DND-41 (cell line): ENCODE data around the gene SMAD1.

Source experiments
- ATAC-seq: fragments of 200-7000 bp; cut with Tn5 transposase; 3 replicates; pipeline ENCODE4 v1.9.1; 2021; ENCODE audit warnings: low read depth; ENCODE audit not compliant: insufficient read depth
- DNase-seq: peaks from one replicate; pipeline ENCODE4 v3.0.0-alpha.2; 2020
- H2AFZ ChIP-seq: 2 replicates; pipeline ENCODE4 v1.6.0; 2012; ENCODE audit warnings: low read depth, low read length
- H3K27ac ChIP-seq: 2 replicates; pipeline ENCODE4 v1.5.1; 2012; ENCODE audit warnings: low read length, inconsistent platforms
- H3K27me3 ChIP-seq: fragments of 200-600 bp; sonication (generic); 2 replicates; pipeline ENCODE4 v1.6.0; 2012; ENCODE audit warnings: low read length, mild to moderate bottlenecking, inconsistent platforms; ENCODE audit not compliant: insufficient read depth, poor library complexity
- H3K36me3 ChIP-seq: 2 replicates; pipeline ENCODE4 v1.5.1; 2012; ENCODE audit warnings: low read length, inconsistent platforms; ENCODE audit not compliant: insufficient read depth
- H3K4me1 ChIP-seq: 2 replicates; pipeline ENCODE4 v1.5.1; 2012; ENCODE audit warnings: mild to moderate bottlenecking, low read length; ENCODE audit not compliant: insufficient read depth
- H3K4me2 ChIP-seq: 2 replicates; pipeline ENCODE4 v1.6.0; 2012; ENCODE audit warnings: mild to moderate bottlenecking, moderate library complexity, low read length, inconsistent platforms; ENCODE audit not compliant: insufficient read depth
- H3K4me3 ChIP-seq, 2 experiments: fragments of 200-600 bp in 1 of 2; shearing (Covaris generic) in 1 of 2; 2 replicates each; pipeline ENCODE4 v1.5.1; 2012 to 2016; ENCODE audit warnings: inconsistent platforms in 2 of 2, low read length in 2 of 2, mild to moderate bottlenecking in 2 of 2, low read depth in 1 of 2, moderate library complexity in 1 of 2
- H3K79me2 ChIP-seq: 2 replicates; pipeline ENCODE4 v1.6.0; 2012; ENCODE audit warnings: low read length, inconsistent platforms; ENCODE audit not compliant: insufficient read depth
- H3K9ac ChIP-seq: 2 replicates; pipeline ENCODE4 v1.6.0; 2012; ENCODE audit warnings: low read depth, mild to moderate bottlenecking, inconsistent platforms, low read length, moderate library complexity
- H3K9me3 ChIP-seq: 2 replicates; pipeline ENCODE4 v1.5.1; 2012; ENCODE audit warnings: low read length, moderate library complexity, mild to moderate bottlenecking, inconsistent platforms; ENCODE audit not compliant: insufficient read depth, severe bottlenecking
- H4K20me1 ChIP-seq: 2 replicates; pipeline ENCODE4 v1.6.0; 2012; ENCODE audit warnings: low read length; ENCODE audit not compliant: insufficient read depth
- CTCF ChIP-seq: IDR thresholded peaks from 2 replicates; pipeline ENCODE4 v1.5.1; 2012; ENCODE audit warnings: borderline replicate concordance, low read length, moderate library complexity, mild to moderate bottlenecking; ENCODE audit not compliant: poor library complexity, severe bottlenecking; ENCODE audit errors: extremely low read depth
- EZH2 ChIP-seq: IDR thresholded peaks from 3 replicates; pipeline ENCODE4 v1.6.1; 2012; ENCODE audit warnings: borderline replicate concordance, low read depth, mild to moderate bottlenecking, moderate library complexity, low read length, inconsistent platforms; ENCODE audit not compliant: severe bottlenecking

The SMAD1 gene

GRCh38 chr4:145436114-145436513, 45.5 kb upstream of the SMAD1 start:
- H3K9me3 ChIP-seq = no peaks in the 10 kb centered on the region
- no peak overlapping the region for H2AFZ ChIP-seq
- no peaks in the 10 kb centered on the region for H3K36me3 ChIP-seq
- TF ChIP-seq CTCF (no peak), EZH2 (no peak)
- H3K4me2 ChIP-seq = no peak overlapping the region
- H3K79me2 ChIP-seq = no peaks in the 10 kb centered on the region
- H3K27me3 ChIP-seq = no peaks in the 10 kb centered on the region
- H3K4me1 ChIP-seq = no peaks in the 10 kb centered on the region
- no peak overlapping the region for H3K9ac ChIP-seq
- no peak overlapping the region for H3K4me3 ChIP-seq
- ATAC-seq = no peak
- no peak overlapping the region for H3K27ac ChIP-seq
- no peaks in the 10 kb centered on the region for H4K20me1 ChIP-seq
- DNase-seq = no peak

GRCh38 chr4:145436796-145437195, 44.9 kb upstream of the SMAD1 start:
- no peak overlapping the region for H2AFZ ChIP-seq
- no peaks in the 10 kb centered on the region for H3K27me3 ChIP-seq
- H3K9me3 ChIP-seq = no peaks in the 10 kb centered on the region
- H3K4me2 ChIP-seq = no peak overlapping the region
- DNase-seq (no peak), ATAC-seq (no peak)
- H3K9ac ChIP-seq = no peak overlapping the region
- no peaks in the 10 kb centered on the region for H3K4me1 ChIP-seq
- no peak for TF ChIP-seq CTCF
- no peak for TF ChIP-seq EZH2
- H3K4me3 ChIP-seq = no peak overlapping the region
- H4K20me1 ChIP-seq = no peaks in the 10 kb centered on the region
- no peaks in the 10 kb centered on the region for H3K79me2 ChIP-seq
- no peak overlapping the region for H3K27ac ChIP-seq
- H3K36me3 ChIP-seq = no peaks in the 10 kb centered on the region

- Histone ChIP-seq H3K9me3 (no peaks in the 10 kb centered on the region), H3K36me3 (no peaks in the 10 kb centered on the region), H3K9ac (no peak overlapping the region), H2AFZ (no peak overlapping the region), H3K27me3 (no peaks in the 10 kb centered on the region), H3K79me2 (no peaks in the 10 kb centered on the region), H3K4me3 (no peak overlapping the region), H4K20me1 (no peaks in the 10 kb centered on the region), H3K4me1 (no peaks in the 10 kb centered on the region), H3K4me2 (no peak overlapping the region), H3K27ac (no peak overlapping the region)
- no peak for DNase-seq
- no peak for TF ChIP-seq CTCF
- TF ChIP-seq EZH2 = no peak
- ATAC-seq = no peak
These were observed 44.2 kb upstream of the SMAD1 start for GRCh38 chr4:145437466-145437865.

- Histone ChIP-seq H3K27ac (no peak overlapping the region), H2AFZ (no peak overlapping the region), H4K20me1 (no peaks in the 10 kb centered on the region), H3K4me3 (no peak overlapping the region), H3K9me3 (no peaks in the 10 kb centered on the region), H3K79me2 (no peaks in the 10 kb centered on the region), H3K4me2 (no peak overlapping the region), H3K36me3 (no peaks in the 10 kb centered on the region), H3K27me3 (no peaks in the 10 kb centered on the region), H3K9ac (no peak overlapping the region), H3K4me1 (no peaks in the 10 kb centered on the region)
- no peak for DNase-seq
- ATAC-seq = no peak
- TF ChIP-seq CTCF (no peak), EZH2 (no peak)
These were observed 43.4 kb upstream of the SMAD1 start for GRCh38 chr4:145438298-145438697.
